Stomach (tissue), 9 donors: ENCODE measurements around the gene RUFY4. TPM values are rescaled to one million over a fixed set of nuclear protein-coding genes. Genes with fewer than 3 reads are reported as not detected.

ENCODE experiments used
- DNase-seq, 2 donors: peaks; one replicate each; pipeline versions ENCODE4 v3.0.0 to v3.0.0-alpha.2; 2013 to 2019
- H3K27ac ChIP-seq, 5 donors: fragments of 200-600 bp in 4 of 5; sonication (generic) in 4 of 5; one replicate each; pipeline ENCODE4 v1.5.1; 2013 to 2019; ENCODE audit warnings: mild to moderate bottlenecking in 1 of 5, moderate library complexity in 1 of 5
- H3K27me3 ChIP-seq, 3 donors: fragments of 200-600 bp; sonication (generic); one replicate each; pipeline ENCODE4 v1.5.1; 2017 to 2019; ENCODE audit warnings: mixed run types in 1 of 3
- H3K36me3 ChIP-seq, 4 donors: fragments of 200-600 bp; sonication (generic); 1 replicate in 3 of 4; 2 replicates in 1 of 4; pipeline ENCODE4 v1.5.1; 2016 to 2019
- H3K4me1 ChIP-seq, 4 donors: fragments of 200-600 bp; sonication (generic); one replicate each; pipeline ENCODE4 v1.5.1; 2016 to 2019
- H3K4me3 ChIP-seq, 4 donors: fragments of 200-600 bp; sonication (generic) in 3 of 4; one replicate each; pipeline ENCODE4 v1.5.1; 2016 to 2019; ENCODE audit warnings: mild to moderate bottlenecking in 1 of 4
- H3K9me3 ChIP-seq, 4 donors: fragments of 200-600 bp; sonication (generic); one replicate each; pipeline ENCODE4 v1.5.1; 2016 to 2019
- EP300 ChIP-seq: sonication (generic); formaldehyde crosslinking; IDR thresholded peaks from one replicate; pipeline ENCODE4 v1.6.1; 2017; ENCODE audit warnings: antibody characterized with exemption
- POLR2A ChIP-seq, 4 donors: fragments of 450-650 bp; IDR thresholded peaks; one replicate each; pipeline ENCODE4 v1.6.1; 2016; ENCODE audit warnings: antibody characterized with exemption in 4 of 4, control low read depth in 2 of 4, mild to moderate bottlenecking in 1 of 4, moderate library complexity in 1 of 4
- POLR2AphosphoS5 ChIP-seq, 3 donors: sonication (generic); formaldehyde crosslinking; IDR thresholded peaks; one replicate each; pipeline ENCODE4 v1.6.1; 2016; ENCODE audit warnings: antibody characterized with exemption in 3 of 3
- WGBS, 5 donors: extraction: QIAGEN DNeasy Blood & Tissue Kit in 3 of 5; methylation state at CpG; one replicate each; pipeline versions ENCODE4 v1.1.5 to v1.1.7; 2013 to 2018; 5-methylcytosine and 5-hydroxymethylcytosine counted together
- intact Hi-C: fragments of 100-400 bp; cut with DNase I; formaldehyde crosslinking; loops from one replicate; pipeline ENCODE4 v1.15.1; 2023; ENCODE audit warnings: low total_unique reads
- polyA plus RNA-seq, 3 donors: library from polyadenylated mRNA; stranded (reverse); fragments of 200-250 nt; gene quantifications; one replicate each; pipeline ENCODE4 v1.2.3, GENCODE V29; 2013
- total RNA-seq, 5 donors: library from RNA; depleted of rRNA; stranded (reverse); fragments of >200 nt; gene quantifications; one replicate each; pipeline versions ENCODE4 v1.1.0 to v1.2.3, GENCODE V29; 2014 to 2016
- TF ChIP-seq, protein P1 (sequence below), 7 experiments: fragments of 450-650 bp in 4 of 7; fragments of 200-600 bp in 3 of 7; sonication (generic) in 3 of 7; IDR thresholded peaks; one replicate each; pipeline ENCODE4 v1.5.1; 2016 to 2019; ENCODE audit warnings: antibody characterized with exemption in 7 of 7, control low read depth in 2 of 7, mild to moderate bottlenecking in 1 of 7
- donor health status: healthy with polysubstance abuse.
- donor health status: Bipolar disorder and iron deficiency.
- donor health status: healthy.

RUFY4 gene
- total and polyA plus RNA-seq, 8 donors, result 0.12 to 0.43 TPM; not detected in 6

DNA sequence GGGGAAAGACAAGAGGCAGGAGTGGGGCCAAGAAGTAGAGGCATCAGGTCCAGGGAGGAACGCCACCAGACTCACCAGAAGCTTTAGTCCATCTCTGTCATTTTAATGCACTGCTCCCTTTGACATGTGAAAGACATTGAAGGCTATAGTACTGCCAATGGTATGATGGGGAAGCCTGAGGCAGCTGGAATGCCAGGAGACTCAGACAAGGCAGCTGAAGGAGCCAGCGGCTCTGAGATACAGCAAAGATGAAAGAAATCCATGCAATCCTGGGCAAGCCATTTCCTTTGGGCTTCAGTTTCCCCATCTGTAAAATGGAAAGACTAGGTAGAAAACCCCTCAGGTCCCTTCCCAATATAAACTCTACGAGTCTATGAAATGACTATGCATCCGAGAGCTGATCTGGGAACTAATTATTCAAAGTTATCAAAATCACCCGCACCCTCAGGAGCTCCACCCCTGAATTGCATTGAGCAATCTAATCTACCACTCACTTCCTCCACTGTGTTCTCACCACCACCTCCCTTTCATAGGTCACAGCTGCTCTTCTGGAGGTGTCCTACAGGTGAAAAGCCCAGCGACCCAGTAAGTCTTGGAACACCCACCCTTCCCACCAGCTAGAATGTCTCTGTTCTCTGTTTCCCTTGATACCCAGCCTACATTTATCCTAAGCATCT, 59.9 kb downstream of the RUFY4 start:
- Histone ChIP-seq H3K4me1 (no peaks in the 10 kb centered on the region), H3K27ac (peak overlapping the region in 1 of 5 donors; percentile 61), H3K36me3 (no peaks in the 10 kb centered on the region), H3K9me3 (no peaks in the 10 kb centered on the region), H3K27me3 (peaks cover 0 to 37% (median 4%) of the 10 kb centered on the region in 3 donors), H3K4me3 (peak overlapping the region in 1 of 4 donors; percentile 23)
- intact Hi-C loops, result no loop called here
- TF ChIP-seq, protein P1, sequence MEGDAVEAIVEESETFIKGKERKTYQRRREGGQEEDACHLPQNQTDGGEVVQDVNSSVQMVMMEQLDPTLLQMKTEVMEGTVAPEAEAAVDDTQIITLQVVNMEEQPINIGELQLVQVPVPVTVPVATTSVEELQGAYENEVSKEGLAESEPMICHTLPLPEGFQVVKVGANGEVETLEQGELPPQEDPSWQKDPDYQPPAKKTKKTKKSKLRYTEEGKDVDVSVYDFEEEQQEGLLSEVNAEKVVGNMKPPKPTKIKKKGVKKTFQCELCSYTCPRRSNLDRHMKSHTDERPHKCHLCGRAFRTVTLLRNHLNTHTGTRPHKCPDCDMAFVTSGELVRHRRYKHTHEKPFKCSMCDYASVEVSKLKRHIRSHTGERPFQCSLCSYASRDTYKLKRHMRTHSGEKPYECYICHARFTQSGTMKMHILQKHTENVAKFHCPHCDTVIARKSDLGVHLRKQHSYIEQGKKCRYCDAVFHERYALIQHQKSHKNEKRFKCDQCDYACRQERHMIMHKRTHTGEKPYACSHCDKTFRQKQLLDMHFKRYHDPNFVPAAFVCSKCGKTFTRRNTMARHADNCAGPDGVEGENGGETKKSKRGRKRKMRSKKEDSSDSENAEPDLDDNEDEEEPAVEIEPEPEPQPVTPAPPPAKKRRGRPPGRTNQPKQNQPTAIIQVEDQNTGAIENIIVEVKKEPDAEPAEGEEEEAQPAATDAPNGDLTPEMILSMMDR (IDR thresholded peaks at IDR 0.05), result no peak
- no peak for TF ChIP-seq POLR2AphosphoS5 (IDR thresholded peaks at IDR 0.05)
- no peak for TF ChIP-seq EP300
- no peak for TF ChIP-seq POLR2A (IDR thresholded peaks at IDR 0.05)
- DNase-seq, result no peak
- 52 to 65% (median 58%) methylated on average over 6 of the region's 6 CpGs for WGBS, 5 donors

DNA sequence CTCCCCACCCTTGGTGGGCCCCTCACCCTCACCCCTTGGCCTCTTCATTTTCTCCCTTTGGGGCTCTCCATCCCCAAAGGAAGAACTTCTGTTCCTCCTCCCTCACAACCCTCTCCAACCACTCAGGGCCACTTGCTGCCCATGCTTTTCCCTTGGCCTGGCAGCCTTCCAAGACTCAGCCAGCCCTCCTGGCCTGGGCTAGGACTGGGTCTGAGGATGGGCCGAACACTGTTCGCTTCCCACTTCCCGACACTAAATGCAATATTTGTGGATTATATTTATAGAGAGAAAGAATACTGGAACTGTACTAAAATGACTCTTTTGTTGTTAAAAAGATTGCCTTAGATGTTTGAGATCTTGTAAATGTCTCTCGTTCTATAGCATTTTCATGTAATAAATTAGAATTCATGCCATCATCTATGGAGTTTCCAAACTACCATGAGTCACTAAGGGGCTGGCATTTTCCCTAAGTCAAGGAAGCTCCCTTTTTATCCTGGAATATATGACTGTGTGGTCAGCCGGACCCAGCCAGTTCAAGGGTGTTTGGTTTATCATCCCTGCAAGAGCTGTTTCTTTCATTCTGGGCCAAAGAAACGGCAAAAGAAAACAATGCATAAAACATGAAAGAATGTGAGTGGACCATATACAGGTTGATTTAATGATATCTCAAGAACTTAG, 60.5 kb downstream of the RUFY4 start:
- no peak for DNase-seq
- Histone ChIP-seq H3K27me3 (peaks cover 0 to 33% (median 4%) of the 10 kb centered on the region in 3 donors), H3K4me1 (no peaks in the 10 kb centered on the region), H3K9me3 (no peaks in the 10 kb centered on the region), H3K36me3 (no peaks in the 10 kb centered on the region), H3K4me3 (no peak overlapping the region), H3K27ac (peak overlapping the region in 1 of 5 donors; percentile 61)
- TF ChIP-seq, protein P1 (IDR thresholded peaks at IDR 0.05), result no peak
- TF ChIP-seq EP300, result no peak
- TF ChIP-seq POLR2AphosphoS5 (IDR thresholded peaks at IDR 0.05), result no peak
- TF ChIP-seq POLR2A (IDR thresholded peaks at IDR 0.05), result no peak
- intact Hi-C loops, result no loop called here
- WGBS, 5 donors, result 57 to 73% (median 70%) methylated on average over 6 of the region's 6 CpGs

DNA sequence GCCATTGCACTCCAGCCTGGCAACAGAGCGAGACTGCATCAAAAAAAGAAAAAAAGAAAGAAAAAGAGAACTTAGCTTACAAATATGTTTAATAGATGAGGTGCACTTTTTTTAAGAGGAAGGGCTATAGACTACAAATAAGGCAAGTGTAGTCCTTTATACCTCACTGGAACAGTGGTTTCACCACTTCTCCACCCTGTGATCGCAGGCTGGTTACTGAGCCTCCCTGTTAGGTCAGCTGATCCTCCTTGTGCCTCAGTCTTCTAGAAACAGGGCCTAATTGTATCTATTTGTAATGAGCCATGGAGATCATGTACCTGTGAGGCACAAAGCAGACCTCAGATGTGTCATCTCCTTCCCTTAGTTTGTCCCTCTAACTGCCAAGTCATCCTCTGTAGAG, 61.3 kb downstream of the RUFY4 start:
- intact Hi-C loops, result no loop called here
- no peak overlapping the region for H3K27ac ChIP-seq
- H3K27me3 ChIP-seq, result peaks cover 0 to 37% (median 4%) of the 10 kb centered on the region in 3 donors
- no peaks in the 10 kb centered on the region for H3K4me1 ChIP-seq
- H3K4me3 ChIP-seq, result peak overlapping the region in 1 of 4 donors; percentile 20
- no peaks in the 10 kb centered on the region for H3K36me3 ChIP-seq
- no peaks in the 10 kb centered on the region for H3K9me3 ChIP-seq
- 81 to 92% (median 89%) methylated on average over 2 of the region's 2 CpGs for WGBS, 5 donors
- TF ChIP-seq POLR2AphosphoS5 (IDR thresholded peaks at IDR 0.05), result no peak
- no peak for DNase-seq

DNA sequence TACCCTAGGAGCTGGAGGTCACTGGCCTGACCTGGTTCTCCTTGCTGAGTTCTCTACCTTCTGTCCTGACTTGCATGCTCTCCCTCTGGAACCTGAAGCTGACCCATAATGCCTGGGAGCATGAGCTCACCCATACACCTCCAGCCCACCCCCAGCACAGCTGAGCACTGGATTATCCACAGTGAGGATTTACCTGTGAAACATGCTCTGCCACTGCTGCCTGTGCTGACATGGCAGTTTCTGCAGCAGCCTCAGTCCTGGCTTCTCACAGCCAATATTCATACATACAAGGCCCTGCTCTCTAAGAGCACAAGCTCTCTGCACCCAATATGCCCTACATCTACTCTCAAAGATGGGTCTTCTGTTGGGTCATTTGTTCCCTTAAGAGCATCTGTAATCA, 61.8 kb downstream of the RUFY4 start:
- intact Hi-C loops, result no loop called here
- Histone ChIP-seq H3K36me3 (no peaks in the 10 kb centered on the region), H3K9me3 (no peaks in the 10 kb centered on the region), H3K4me3 (peak overlapping the region in 1 of 4 donors; percentile 20), H3K4me1 (no peaks in the 10 kb centered on the region), H3K27me3 (peaks cover 0 to 37% (median 4%) of the 10 kb centered on the region in 3 donors), H3K27ac (no peak overlapping the region)
- no peak for TF ChIP-seq POLR2A (IDR thresholded peaks at IDR 0.05)
- DNase-seq, result no peak

DNA sequence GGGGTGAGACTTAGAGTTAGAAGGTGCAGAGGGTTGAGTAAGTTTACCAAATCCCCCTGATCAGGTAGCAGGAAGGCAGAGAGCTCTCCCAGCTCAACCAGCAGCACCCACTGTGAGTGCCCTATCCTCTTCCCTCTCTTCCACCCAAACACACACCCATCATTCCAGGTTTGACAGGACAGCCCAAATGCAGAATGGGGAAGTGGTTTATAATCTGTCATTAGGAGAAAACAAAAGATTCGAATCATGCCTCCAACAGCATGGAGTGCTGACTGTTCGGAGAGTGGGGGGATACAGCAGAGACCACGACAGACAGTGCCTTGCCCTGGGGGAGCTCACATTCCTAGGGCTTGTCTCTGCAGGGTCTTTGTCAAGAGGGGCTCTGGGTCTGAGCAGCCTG, 68.5 kb downstream of the RUFY4 start:
- Histone ChIP-seq H3K4me3 (no peak overlapping the region), H3K9me3 (no peaks in the 10 kb centered on the region), H3K36me3 (no peaks in the 10 kb centered on the region), H3K27me3 (peaks cover 0 to 52% (median 12%) of the 10 kb centered on the region in 3 donors), H3K27ac (no peak overlapping the region), H3K4me1 (no peaks in the 10 kb centered on the region)
- 33 to 60% (median 49%) methylated on average over 3 of the region's 3 CpGs for whole genome bisulfite sequencing, 5 donors
- TF ChIP-seq EP300, result no peak
- TF ChIP-seq, protein P1 (IDR thresholded peaks at IDR 0.05), result no peak
- no peak for TF ChIP-seq POLR2AphosphoS5 (IDR thresholded peaks at IDR 0.05)
- no peak for TF ChIP-seq POLR2A (IDR thresholded peaks at IDR 0.05)
- intact Hi-C loops, result no loop called here
- DNase-seq, result no peak
